SK-N-SH treated with all-trans-retinoic acid at 6 μM for 48 hours (cell line): ENCODE measurements around the gene CRABP2.

Source experiments
- ISL1 ChIP-seq: fragments of 250-450 bp; sonication (Bioruptor Pico); IDR thresholded peaks from 2 replicates; pipeline ENCODE4 v2.1.2; 2022; ENCODE audit warnings: mild to moderate bottlenecking, moderate library complexity
- ZFP3 ChIP-seq: fragments of 250-450 bp; sonication (Bioruptor Pico); IDR thresholded peaks from 2 replicates; pipeline ENCODE4 v1.5.0; 2020; ENCODE audit warnings: mild to moderate bottlenecking, moderate library complexity
- ZNF565 ChIP-seq: fragments of 450-650 bp; formaldehyde crosslinking; conservative IDR thresholded peaks from 2 replicates; pipeline ENCODE4 v1.5.0; 2020; ENCODE audit warnings: low read depth, mild to moderate bottlenecking, moderate library complexity

- TF ChIP-seq ZFP3 (CRISPR knock-in tag) (no peak), ISL1 (CRISPR knock-in tag) (no peak), ZNF565 (CRISPR knock-in tag) (no peak)
Observed at GRCh38 chr1:156728599-156729462, 23.4 kb upstream of the CRABP2 start, which contains the start of gene ISG20L2.
